Nephron progenitor cell (in vitro differentiated cells): ENCODE results near the gene PCDH9.

Source experiments
- DNase-seq: peaks from one replicate; pipeline ENCODE4 v3.0.0; 2021
- H3K27ac Mint-ChIP-seq: 2 replicates; pipeline ENCODE4 v1.8.0; 2021; ENCODE audit warnings: mild to moderate bottlenecking, moderate library complexity, mixed read lengths
- H3K27me3 Mint-ChIP-seq: 2 replicates; pipeline ENCODE4 v1.8.0; 2021; ENCODE audit warnings: mild to moderate bottlenecking, low read depth, mixed read lengths; ENCODE audit not compliant: poor library complexity
- H3K36me3 Mint-ChIP-seq: 2 replicates; pipeline ENCODE4 v1.8.0; 2021; ENCODE audit warnings: low read depth, mixed read lengths
- H3K4me1 Mint-ChIP-seq: 2 replicates; pipeline ENCODE4 v1.8.0; 2021; ENCODE audit warnings: mixed read lengths
- H3K4me3 Mint-ChIP-seq: 2 replicates; pipeline ENCODE4 v1.8.0; 2021; ENCODE audit warnings: mild to moderate bottlenecking, moderate library complexity, mixed read lengths
- H3K9me3 Mint-ChIP-seq: 2 replicates; pipeline ENCODE4 v1.8.0; 2021; ENCODE audit warnings: mild to moderate bottlenecking, moderate library complexity, mixed read lengths
- CTCF ChIP-seq: fragments of 200-600 bp; sonication (generic); IDR thresholded peaks from 2 replicates; pipeline ENCODE4 v1.5.0; 2021; ENCODE audit warnings: antibody characterized with exemption

The PCDH9 gene

GRCh38 chr13:66328476-66328875 lies 901.7 kb downstream of the PCDH9 start:
- Mint-ChIP-seq H3K27me3 (no peaks in the 10 kb centered on the region), H3K27ac (no peak overlapping the region), H3K4me1 (peaks cover 6% of the 10 kb centered on the region), H3K36me3 (no peaks in the 10 kb centered on the region), H3K9me3 (no peaks in the 10 kb centered on the region), H3K4me3 (no peak overlapping the region)
- TF ChIP-seq CTCF, result no peak
- no peak for DNase-seq

GRCh38 chr13:66323745-66324347 lies 906.3 kb downstream of the PCDH9 start:
- Mint-ChIP-seq H3K27me3 (no peaks in the 10 kb centered on the region), H3K36me3 (no peaks in the 10 kb centered on the region), H3K4me3 (no peak overlapping the region), H3K27ac (no peak overlapping the region), H3K9me3 (no peaks in the 10 kb centered on the region), H3K4me1 (no peaks in the 10 kb centered on the region)
- no peak for TF ChIP-seq CTCF
- DNase-seq, result no peak

- Mint-ChIP-seq H3K9me3 (no peaks in the 10 kb centered on the region), H3K27me3 (no peaks in the 10 kb centered on the region), H3K36me3 (no peaks in the 10 kb centered on the region), H3K4me1 (no peaks in the 10 kb centered on the region), H3K27ac (no peak overlapping the region), H3K4me3 (no peak overlapping the region)
- DNase-seq, result no peak
- no peak for TF ChIP-seq CTCF
Measured at GRCh38 chr13:66322936-66323335, 907.2 kb downstream of the PCDH9 start.

DNA sequence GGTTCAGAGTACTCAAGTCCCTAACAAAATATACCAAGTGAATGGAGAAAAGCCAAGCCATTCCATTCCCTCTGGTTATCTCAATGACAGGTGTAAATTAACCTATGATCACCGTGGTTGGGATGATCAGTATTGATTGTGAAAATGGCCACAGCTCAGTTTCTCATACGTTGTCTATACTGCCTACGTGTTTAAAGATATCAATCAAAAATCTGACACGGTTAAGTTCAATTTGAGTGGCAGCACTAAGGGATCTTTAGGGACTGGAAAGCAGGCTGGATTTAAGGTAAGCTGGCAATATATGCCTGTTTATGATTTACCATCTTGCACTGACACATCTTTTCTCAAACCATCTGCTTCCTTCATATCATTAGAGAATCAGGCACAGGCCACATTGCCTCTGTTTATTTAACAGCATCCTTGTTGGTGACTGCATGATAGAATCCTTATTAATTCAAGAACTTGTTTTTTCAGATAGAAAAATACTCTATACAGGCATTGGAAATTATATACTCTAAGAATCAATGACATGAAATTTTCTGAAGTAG lies 907.9 kb downstream of the PCDH9 start:
- no peak for DNase-seq
- Mint-ChIP-seq H3K27me3 (no peaks in the 10 kb centered on the region), H3K9me3 (no peaks in the 10 kb centered on the region)

DNA sequence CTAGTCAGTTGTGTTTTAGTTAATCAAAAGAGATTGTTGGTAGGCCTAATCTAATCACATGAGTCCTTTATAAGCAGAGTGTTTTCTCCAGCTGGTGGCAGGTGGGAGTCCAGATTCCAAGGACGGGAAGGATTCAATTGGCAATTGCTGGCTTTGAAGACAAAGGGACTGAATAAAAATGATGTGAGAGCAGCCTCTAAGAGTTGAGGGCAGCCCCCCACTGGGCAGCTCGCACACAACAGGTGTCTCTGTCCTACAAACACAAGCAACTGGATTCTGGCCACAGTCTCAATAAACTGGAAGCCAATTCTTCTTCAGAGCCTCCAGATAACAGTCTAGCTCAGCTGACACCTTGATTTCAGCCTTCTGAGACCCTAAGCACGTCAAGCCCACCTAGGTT lies 915.2 kb downstream of the PCDH9 start:
- Mint-ChIP-seq H3K36me3 (no peaks in the 10 kb centered on the region), H3K4me3 (no peak overlapping the region), H3K27me3 (no peaks in the 10 kb centered on the region), H3K4me1 (no peaks in the 10 kb centered on the region), H3K27ac (no peak overlapping the region), H3K9me3 (no peaks in the 10 kb centered on the region)
- no peak for DNase-seq
- TF ChIP-seq CTCF, result no peak

More for the DNA sequence above, 907.9 kb downstream of the PCDH9 start:
- Mint-ChIP-seq H3K4me3 (no peak overlapping the region), H3K36me3 (no peaks in the 10 kb centered on the region), H3K4me1 (no peaks in the 10 kb centered on the region), H3K27ac (no peak overlapping the region)
- no peak for TF ChIP-seq CTCF

DNA sequence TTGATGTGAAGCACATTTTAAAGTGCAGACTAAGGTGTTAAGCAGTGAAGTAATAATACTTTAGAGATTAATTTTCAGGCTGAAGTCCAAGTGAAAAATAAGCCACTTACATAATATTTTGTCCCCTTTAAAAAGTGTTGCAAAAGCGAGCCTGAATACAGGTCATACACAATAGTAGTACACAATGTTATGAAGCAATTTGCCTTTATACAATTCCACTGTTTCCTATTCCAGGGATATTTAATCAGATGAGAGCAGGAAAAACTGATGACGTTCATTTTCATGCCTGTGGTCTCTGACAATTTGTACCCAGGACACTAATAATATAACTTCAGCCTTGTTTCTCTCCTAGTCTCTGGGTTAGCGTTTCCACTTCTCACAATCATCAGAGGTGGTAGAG lies 916.7 kb downstream of the PCDH9 start:
- no peak overlapping the region for H3K4me3 Mint-ChIP-seq
- no peak for TF ChIP-seq CTCF
- H3K36me3 Mint-ChIP-seq, result no peaks in the 10 kb centered on the region
- H3K4me1 Mint-ChIP-seq, result peaks cover 1% of the 10 kb centered on the region
- no peak for DNase-seq
- H3K9me3 Mint-ChIP-seq, result no peaks in the 10 kb centered on the region
- H3K27ac Mint-ChIP-seq, result no peak overlapping the region
- no peaks in the 10 kb centered on the region for H3K27me3 Mint-ChIP-seq
